CD4-positive, alpha-beta T cell (primary cell): ENCODE measurements around the gene MAP3K7CL. TPM values are rescaled to one million over a fixed set of nuclear protein-coding genes. Genes with fewer than 3 reads are reported as not detected.

Experiments
- ATAC-seq: fragments of 200-7000 bp; cut with Tn5 transposase; one replicate; pipeline ENCODE4 v1.10.0; 2022; ENCODE audit warnings: mild to moderate bottlenecking; ENCODE audit not compliant: poor library complexity
- CTCF ChIA-PET: fragments of 350-600 bp; sonication (Branson Sonifier 250); formaldehyde crosslinking; loops from one replicate; lab custom pipeline; 2021; ENCODE audit warnings: antibody characterized with exemption, inconsistent platforms; lab: Charles Lee
- POLR2A ChIA-PET: fragments of 350-600 bp; sonication (Branson Sonifier 250); formaldehyde crosslinking; loops from one replicate; lab custom pipeline; 2021; ENCODE audit warnings: antibody characterized with exemption, inconsistent platforms; lab: Charles Lee
- DNase-seq, 14 experiments: peaks; one replicate each; pipeline ENCODE4 v3.0.0-alpha.2; 2013 to 2020; ENCODE audit warnings: mixed read lengths in 2 of 14
- H3K27ac ChIP-seq, 2 donors: one replicate each; pipeline versions ENCODE4 v1.5.1 to v1.7.0; 2013; ENCODE audit warnings: low read length in 2 of 2, low read depth in 1 of 2, mild to moderate bottlenecking in 1 of 2
- H3K27me3 ChIP-seq, 2 experiments: 1 replicate in 1 of 2; 2 replicates in 1 of 2; pipeline versions ENCODE4 v1.6.1 to v1.7.0; 2013; ENCODE audit warnings: low read length in 2 of 2, control low read depth in 1 of 2, mild to moderate bottlenecking in 1 of 2, moderate library complexity in 1 of 2; ENCODE audit not compliant: insufficient read depth in 2 of 2, control insufficient read depth in 1 of 2
- H3K36me3 ChIP-seq: one replicate; pipeline ENCODE4 v1.6.1; 2013; ENCODE audit warnings: low read length, control low read depth; ENCODE audit not compliant: insufficient read depth
- H3K4me1 ChIP-seq: one replicate; pipeline ENCODE4 v1.6.1; 2013; ENCODE audit warnings: low read length, control low read depth; ENCODE audit not compliant: insufficient read depth
- H3K4me3 ChIP-seq: one replicate; pipeline ENCODE4 v1.5.1; 2013; ENCODE audit warnings: mild to moderate bottlenecking, low read length, moderate library complexity
- H3K9me3 ChIP-seq, 2 experiments: 1 replicate in 1 of 2; 2 replicates in 1 of 2; pipeline versions ENCODE4 v1.6.1 to v1.7.0; 2013; ENCODE audit warnings: low read length in 2 of 2, mild to moderate bottlenecking in 2 of 2, control low read depth in 1 of 2, moderate library complexity in 1 of 2; ENCODE audit not compliant: control insufficient read depth in 1 of 2, insufficient read depth in 1 of 2
- H3K27ac Mint-ChIP-seq: one replicate; pipeline ENCODE4 v1.8.0; 2020; ENCODE audit warnings: mixed read lengths
- H3K27me3 Mint-ChIP-seq: one replicate; pipeline ENCODE4 v1.8.0; 2021; ENCODE audit warnings: mixed read lengths
- H3K36me3 Mint-ChIP-seq: one replicate; pipeline ENCODE4 v1.8.0; 2021; ENCODE audit warnings: low read depth, mixed read lengths
- H3K4me1 Mint-ChIP-seq: one replicate; pipeline ENCODE4 v1.8.0; 2021; ENCODE audit warnings: low read depth, mixed read lengths
- H3K4me3 Mint-ChIP-seq: one replicate; pipeline ENCODE4 v1.8.0; 2020; ENCODE audit warnings: mild to moderate bottlenecking, mixed read lengths
- H3K9me3 Mint-ChIP-seq: one replicate; pipeline ENCODE4 v1.8.0; 2020; ENCODE audit warnings: mixed read lengths
- CTCF ChIP-seq: fragments of 200-600 bp; IDR thresholded peaks from one replicate; pipeline ENCODE4 v1.8.0; 2022; ENCODE audit warnings: antibody characterized with exemption, mild to moderate bottlenecking
- intact Hi-C, 2 experiments: fragments of 100-400 bp; cut with DNase I in 1 of 2; cut with micrococcal nuclease in 1 of 2; formaldehyde crosslinking; loops; one replicate each; pipeline versions ENCODE4 v1.15.1 to v1.9.0; 2023 to 2025; cut with DNase I, micrococcal nuclease
- total RNA-seq, 174 experiments: library from RNA in 2 of 174; stranded (reverse) in 2 of 174; gene quantifications; one replicate each; pipeline ENCODE4 v1.2.3 and lab custom pipeline; 2021 to 2026

The MAP3K7CL gene
- total RNA-seq, 2 experiments from 2014 or later: 4.6 to 4.7 TPM

GRCh38 chr21:29179503-29179902 lies 49.1 kb downstream of the MAP3K7CL start:
- Histone ChIP-seq H3K27ac (no peak overlapping the region), H3K36me3 (no peaks in the 10 kb centered on the region), H3K4me3 (no peak overlapping the region), H3K27me3 (no peaks in the 10 kb centered on the region), H3K9me3 (no peaks in the 10 kb centered on the region), H3K4me1 (no peaks in the 10 kb centered on the region)
- Mint-ChIP-seq H3K27me3 (no peaks in the 10 kb centered on the region), H3K27ac (no peak overlapping the region), H3K36me3 (no peaks in the 10 kb centered on the region), H3K4me3 (no peak overlapping the region), H3K4me1 (no peaks in the 10 kb centered on the region), H3K9me3 (no peaks in the 10 kb centered on the region)
- intact Hi-C loops: no loop called here
- DNase-seq (no peak), ATAC-seq (no peak)
- POLR2A ChIA-PET: no interaction called here
- CTCF ChIA-PET: no interaction called here
- TF ChIP-seq CTCF: no peak

- Mint-ChIP-seq H3K9me3 (no peaks in the 10 kb centered on the region), H3K4me1 (no peaks in the 10 kb centered on the region), H3K4me3 (no peak overlapping the region), H3K27ac (no peak overlapping the region), H3K36me3 (no peaks in the 10 kb centered on the region), H3K27me3 (no peaks in the 10 kb centered on the region)
- ChIA-PET CTCF (interaction anchor here (1.5 kb wide), 1 partner anchor 195 kb away, joined by 3 read pairs; no protein-coding TSS in a partner anchor), POLR2A (no interaction called here)
- no peaks in the 10 kb centered on the region for H3K4me1 ChIP-seq
- H3K4me3 ChIP-seq: no peak overlapping the region
- no peak overlapping the region for H3K27ac ChIP-seq
- H3K27me3 ChIP-seq: no peaks in the 10 kb centered on the region
- ATAC-seq: no peak
- TF ChIP-seq CTCF: no peak
- DNase-seq: peak in 1 of 14 experiments; percentile 22
- intact Hi-C loops: no loop called here
- no peaks in the 10 kb centered on the region for H3K9me3 ChIP-seq
- H3K36me3 ChIP-seq: no peaks in the 10 kb centered on the region
Measured at GRCh38 chr21:29181799-29182470, 51.5 kb downstream of the MAP3K7CL start.

GRCh38 chr21:29182691-29183092 lies 52.2 kb downstream of the MAP3K7CL start:
- H3K4me1 ChIP-seq: no peaks in the 10 kb centered on the region

More at GRCh38 chr21:29182691-29183092, 52.2 kb downstream of the MAP3K7CL start:
- Histone ChIP-seq H3K36me3 (no peaks in the 10 kb centered on the region), H3K27me3 (no peaks in the 10 kb centered on the region), H3K4me3 (no peak overlapping the region), H3K9me3 (no peaks in the 10 kb centered on the region), H3K27ac (no peak overlapping the region)
- Mint-ChIP-seq H3K27me3 (no peaks in the 10 kb centered on the region), H3K27ac (no peak overlapping the region), H3K4me3 (no peak overlapping the region), H3K36me3 (no peaks in the 10 kb centered on the region), H3K9me3 (no peaks in the 10 kb centered on the region), H3K4me1 (no peaks in the 10 kb centered on the region)
- intact Hi-C loops: no loop called here
- ATAC-seq: no peak
- no peak for TF ChIP-seq CTCF
- CTCF ChIA-PET: interaction anchor here (1.5 kb wide), 1 partner anchor 194 kb away, joined by 3 read pairs; no protein-coding TSS in a partner anchor
- POLR2A ChIA-PET: no interaction called here
- peak in 1 of 14 experiments; percentile 9 for DNase-seq
